H1 (cell line): Measurements from ENCODE around the gene NUTM2F.
"Not testable (repeated sequence)": the region's sequence is repeated elsewhere in the genome, so short reads cannot be mapped to it uniquely, and the experiment has no call there.

Source experiments
- BACH1 ChIP-seq: IDR thresholded peaks from 2 replicates; pipeline ENCODE4 v1.6.1; 2012; ENCODE audit warnings: low read length, improper control_type of control experiment
- BCL11A ChIP-seq, 2 experiments: IDR thresholded peaks; one replicate each; pipeline ENCODE4 v1.6.1; 2011; ENCODE audit warnings: low read depth in 2 of 2, low read length in 2 of 2, mild to moderate bottlenecking in 2 of 2
- EP300 ChIP-seq, 2 experiments: IDR thresholded peaks; 1 replicate in 1 of 2; 2 replicates in 1 of 2; pipeline ENCODE4 v1.6.1; 2011 to 2012; ENCODE audit warnings: low read depth in 2 of 2, low read length in 2 of 2, mild to moderate bottlenecking in 2 of 2, borderline replicate concordance in 1 of 2, inconsistent platforms in 1 of 2, moderate library complexity in 1 of 2
- POLR2AphosphoS5 ChIP-seq: IDR thresholded peaks from 2 replicates; pipeline ENCODE4 v1.6.1; 2011; ENCODE audit warnings: low read depth, low read length
- RXRA ChIP-seq: IDR thresholded peaks from 2 replicates; pipeline ENCODE4 v1.6.1; 2011; ENCODE audit warnings: low read depth, mild to moderate bottlenecking, low read length, moderate library complexity; ENCODE audit not compliant: insufficient read depth
- SP2 ChIP-seq: IDR thresholded peaks from 2 replicates; pipeline ENCODE4 v1.6.1; 2012; ENCODE audit warnings: mild to moderate bottlenecking, low read length, inconsistent platforms
- TF ChIP-seq, protein P1 (sequence below), 3 experiments: IDR thresholded peaks; 1 replicate in 2 of 3; 2 replicates in 1 of 3; pipeline versions ENCODE4 v1.5.1 to v1.6.1; 2011; ENCODE audit warnings: low read length in 3 of 3, mild to moderate bottlenecking in 3 of 3, inconsistent platforms in 2 of 3, low read depth in 1 of 3, moderate library complexity in 1 of 3; ENCODE audit not compliant: insufficient read depth in 1 of 3; ENCODE audit errors: control extremely low read depth in 1 of 3

GRCh38 chr9:94374176-94375056, 46.0 kb upstream of the NUTM2F start:
- TF ChIP-seq EP300 (IDR thresholded peaks at IDR 0.05; ENCODE audit: borderline replicate concordance in 1 of 2, low read depth in 2 of 2, low read length in 2 of 2); BCL11A (IDR thresholded peaks at IDR 0.05; ENCODE audit: low read depth in 2 of 2, low read length in 2 of 2); BACH1; SP2; RXRA: not testable (repeated sequence)
- TF ChIP-seq, protein P1, sequence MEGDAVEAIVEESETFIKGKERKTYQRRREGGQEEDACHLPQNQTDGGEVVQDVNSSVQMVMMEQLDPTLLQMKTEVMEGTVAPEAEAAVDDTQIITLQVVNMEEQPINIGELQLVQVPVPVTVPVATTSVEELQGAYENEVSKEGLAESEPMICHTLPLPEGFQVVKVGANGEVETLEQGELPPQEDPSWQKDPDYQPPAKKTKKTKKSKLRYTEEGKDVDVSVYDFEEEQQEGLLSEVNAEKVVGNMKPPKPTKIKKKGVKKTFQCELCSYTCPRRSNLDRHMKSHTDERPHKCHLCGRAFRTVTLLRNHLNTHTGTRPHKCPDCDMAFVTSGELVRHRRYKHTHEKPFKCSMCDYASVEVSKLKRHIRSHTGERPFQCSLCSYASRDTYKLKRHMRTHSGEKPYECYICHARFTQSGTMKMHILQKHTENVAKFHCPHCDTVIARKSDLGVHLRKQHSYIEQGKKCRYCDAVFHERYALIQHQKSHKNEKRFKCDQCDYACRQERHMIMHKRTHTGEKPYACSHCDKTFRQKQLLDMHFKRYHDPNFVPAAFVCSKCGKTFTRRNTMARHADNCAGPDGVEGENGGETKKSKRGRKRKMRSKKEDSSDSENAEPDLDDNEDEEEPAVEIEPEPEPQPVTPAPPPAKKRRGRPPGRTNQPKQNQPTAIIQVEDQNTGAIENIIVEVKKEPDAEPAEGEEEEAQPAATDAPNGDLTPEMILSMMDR (IDR thresholded peaks at IDR 0.05; ENCODE audit: control extremely low read depth in 1 of 3, insufficient read depth in 1 of 3, low read depth in 1 of 3, low read length in 3 of 3), result not testable (repeated sequence)
- TF ChIP-seq POLR2AphosphoS5, result peak; percentile 70
